Vagina (tissue), 2 donors: Measurements from ENCODE around the gene PRDM16. TPM values are rescaled to one million over a fixed set of nuclear protein-coding genes. Genes with fewer than 3 reads are reported as not detected.
"Not testable (repeated sequence)": the region's sequence is repeated elsewhere in the genome, so short reads cannot be mapped to it uniquely, and the experiment has no call there.

Experiments
- DNase-seq, 2 donors: peaks; one replicate each; pipeline ENCODE4 v3.0.0-alpha.2; 2017; ENCODE audit errors: extremely low spot score in 2 of 2
- H3K27ac ChIP-seq: fragments of 200-600 bp; sonication (generic); one replicate; pipeline ENCODE4 v1.5.1; 2019
- H3K27me3 ChIP-seq: fragments of 200-600 bp; sonication (generic); one replicate; pipeline ENCODE4 v1.5.1; 2019
- H3K36me3 ChIP-seq, 2 donors: fragments of 200-600 bp; sonication (generic); one replicate each; pipeline ENCODE4 v1.5.1; 2017 to 2019
- H3K4me1 ChIP-seq: fragments of 200-600 bp; sonication (generic); one replicate; pipeline ENCODE4 v1.5.1; 2019
- H3K4me3 ChIP-seq, 2 donors: fragments of 200-600 bp; sonication (generic); 1 replicate in 1 of 2; 2 replicates in 1 of 2; pipeline ENCODE4 v1.5.1; 2016 to 2019
- H3K9me3 ChIP-seq: fragments of 200-600 bp; sonication (generic); one replicate; pipeline ENCODE4 v1.5.1; 2019
- CTCF ChIP-seq, 3 experiments: fragments of 450-650 bp in 2 of 3; fragments of 200-600 bp in 1 of 3; sonication (generic) in 1 of 3; IDR thresholded peaks; one replicate each; pipeline ENCODE4 v1.5.1; 2017 to 2019; ENCODE audit warnings: antibody characterized with exemption in 3 of 3, mild to moderate bottlenecking in 2 of 3, moderate library complexity in 2 of 3
- POLR2A ChIP-seq, 2 donors: fragments of 450-650 bp; IDR thresholded peaks; one replicate each; pipeline ENCODE4 v1.6.1; 2017; ENCODE audit warnings: antibody characterized with exemption in 2 of 2, mild to moderate bottlenecking in 2 of 2, moderate library complexity in 2 of 2
- POLR2AphosphoS5 ChIP-seq, 2 donors: sonication (generic); formaldehyde crosslinking; IDR thresholded peaks; one replicate each; pipeline ENCODE4 v1.9.0; 2017; ENCODE audit warnings: antibody characterized with exemption in 2 of 2, mild to moderate bottlenecking in 2 of 2, low read depth in 1 of 2; ENCODE audit not compliant: insufficient read depth in 1 of 2
- intact Hi-C: fragments of 100-400 bp; cut with DNase I; formaldehyde crosslinking; loops from one replicate; pipeline ENCODE4 v1.15.1; 2023
- total RNA-seq: library from RNA; depleted of rRNA; stranded (reverse); fragments of >200 nt; gene quantifications from one replicate; pipeline ENCODE4 v1.2.3, GENCODE V29; 2016

PRDM16 gene
- total RNA-seq, 1 donor from 2014 or later = 3.9 TPM

DNA sequence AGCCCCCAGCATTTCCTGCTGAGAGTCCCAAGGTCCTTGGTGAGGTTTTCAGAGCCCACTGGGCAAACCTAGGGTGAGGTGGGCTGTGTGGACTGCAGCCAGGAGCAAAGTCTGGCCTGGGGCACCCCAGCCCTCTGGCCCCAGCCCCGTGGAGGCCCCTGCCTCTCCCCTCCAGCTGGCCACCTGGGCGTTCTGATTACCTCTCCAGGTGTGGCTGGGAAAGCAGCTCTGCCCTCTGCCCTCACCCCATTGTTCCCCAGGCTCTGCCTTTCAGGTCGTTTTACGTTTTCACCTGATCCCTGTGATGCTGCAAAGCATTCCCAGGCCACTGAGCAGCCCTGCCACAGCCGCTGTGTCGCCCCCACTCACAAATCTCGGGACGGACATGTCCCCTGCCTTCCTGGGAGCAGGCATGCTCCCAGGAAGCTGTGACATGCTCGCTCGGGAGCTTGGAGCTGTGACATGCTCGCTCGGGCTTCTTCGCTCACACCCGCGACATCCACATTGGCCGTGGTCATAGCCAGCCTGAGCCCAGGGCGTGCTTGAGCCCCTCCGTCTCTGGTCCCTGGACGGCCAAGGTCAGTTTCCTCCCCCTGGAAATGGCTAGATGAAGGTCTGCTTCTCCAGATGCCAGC, 216.2 kb downstream of the PRDM16 start:
- no peak for DNase-seq
- TF ChIP-seq POLR2A (IDR thresholded peaks at IDR 0.05) (no peak), CTCF (IDR thresholded peaks at IDR 0.05) (no peak), POLR2AphosphoS5 (IDR thresholded peaks at IDR 0.05; ENCODE audit: insufficient read depth in 1 of 2, low read depth in 1 of 2) (no peak)
- H3K4me3 ChIP-seq = no peak overlapping the region
- H3K9me3 ChIP-seq = no peaks in the 10 kb centered on the region
- H3K4me1 ChIP-seq = no peaks in the 10 kb centered on the region
- H3K27ac ChIP-seq = no peak overlapping the region
- H3K36me3 ChIP-seq = no peaks in the 10 kb centered on the region
- no peaks in the 10 kb centered on the region for H3K27me3 ChIP-seq
- intact Hi-C loops = no loop called here

DNA sequence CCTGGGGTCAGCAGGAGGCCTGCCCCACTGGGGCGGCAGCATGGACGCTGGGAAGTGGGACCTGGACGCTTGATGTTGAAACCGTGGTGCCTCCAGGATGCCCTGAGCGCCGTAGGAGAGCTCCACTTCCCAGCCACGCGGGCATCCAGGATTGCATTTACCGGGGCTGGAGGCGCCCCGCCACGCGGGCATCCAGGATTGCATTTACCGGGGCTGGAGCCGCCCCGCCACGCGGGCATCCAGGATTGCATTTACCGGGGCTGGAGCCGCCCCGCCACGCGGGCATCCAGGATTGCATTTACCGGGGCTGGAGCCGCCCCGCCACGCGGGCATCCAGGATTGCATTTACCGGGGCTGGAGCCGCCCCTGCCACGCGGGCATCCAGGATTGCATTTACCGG, 218.1 kb downstream of the PRDM16 start:
- H3K9me3 ChIP-seq, intact Hi-C loops, H3K4me1 ChIP-seq, H3K4me3 ChIP-seq, H3K27ac ChIP-seq, H3K27me3 ChIP-seq, DNase-seq, H3K36me3 ChIP-seq: not testable (repeated sequence)

DNA sequence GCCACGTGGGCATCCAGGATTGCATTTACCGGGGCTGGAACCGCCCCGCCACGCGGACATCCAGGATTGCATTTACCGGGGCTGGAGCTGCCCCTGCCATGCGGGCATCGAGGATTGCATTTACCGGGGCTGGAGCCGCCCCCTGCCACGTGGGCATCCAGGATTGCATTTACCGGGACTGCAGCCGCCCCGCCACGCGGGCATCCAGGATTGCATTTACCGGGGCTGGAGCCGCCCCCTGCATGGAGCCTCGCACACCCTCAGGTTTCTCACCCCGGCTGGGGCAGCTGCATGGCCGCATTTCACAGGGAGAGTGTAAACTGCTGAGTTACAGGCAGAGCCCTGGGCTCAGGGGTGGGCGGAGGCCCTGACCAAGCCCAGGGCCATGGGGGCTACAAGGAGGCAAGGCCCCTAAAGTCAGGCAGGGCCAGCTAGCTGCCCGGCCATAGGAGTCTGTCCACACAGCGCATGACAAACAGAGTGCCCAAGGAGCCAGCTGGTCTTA, 218.7 kb downstream of the PRDM16 start:
- Histone ChIP-seq H3K9me3 (no peaks in the 10 kb centered on the region), H3K27ac (no peak overlapping the region), H3K36me3 (no peaks in the 10 kb centered on the region), H3K4me1 (no peaks in the 10 kb centered on the region), H3K27me3 (no peaks in the 10 kb centered on the region), H3K4me3 (no peak overlapping the region)
- intact Hi-C loops = no loop called here
- no peak for TF ChIP-seq CTCF (IDR thresholded peaks at IDR 0.05)
- no peak for TF ChIP-seq POLR2AphosphoS5 (IDR thresholded peaks at IDR 0.05; ENCODE audit: insufficient read depth in 1 of 2, low read depth in 1 of 2)
- no peak for TF ChIP-seq POLR2A (IDR thresholded peaks at IDR 0.05)
- no peak for DNase-seq

- TF ChIP-seq CTCF (IDR thresholded peaks at IDR 0.05) = no peak
- TF ChIP-seq POLR2A (IDR thresholded peaks at IDR 0.05) = no peak
- TF ChIP-seq POLR2AphosphoS5 (IDR thresholded peaks at IDR 0.05; ENCODE audit: insufficient read depth in 1 of 2, low read depth in 1 of 2) = no peak
- intact Hi-C loops = no loop called here
- H3K27ac ChIP-seq = no peak overlapping the region
- no peak for DNase-seq
- no peak overlapping the region for H3K4me3 ChIP-seq
- no peaks in the 10 kb centered on the region for H3K36me3 ChIP-seq
- no peaks in the 10 kb centered on the region for H3K9me3 ChIP-seq
- no peaks in the 10 kb centered on the region for H3K4me1 ChIP-seq
- H3K27me3 ChIP-seq = peaks cover 4% of the 10 kb centered on the region
Measured at GRCh38 chr1:3289502-3289901, 220.5 kb downstream of the PRDM16 start.

GRCh38 chr1:3290438-3290837, 221.4 kb downstream of the PRDM16 start:
- TF ChIP-seq POLR2A (IDR thresholded peaks at IDR 0.05) (no peak), CTCF (IDR thresholded peaks at IDR 0.05) (no peak), POLR2AphosphoS5 (IDR thresholded peaks at IDR 0.05; ENCODE audit: insufficient read depth in 1 of 2, low read depth in 1 of 2) (no peak)
- Histone ChIP-seq H3K4me1 (no peaks in the 10 kb centered on the region), H3K27ac (no peak overlapping the region), H3K4me3 (no peak overlapping the region), H3K36me3 (no peaks in the 10 kb centered on the region), H3K9me3 (no peaks in the 10 kb centered on the region), H3K27me3 (peaks cover 4% of the 10 kb centered on the region)
- DNase-seq = no peak
- intact Hi-C loops = no loop called here
